Skeletal muscle satellite cell (primary cell): ENCODE data around the gene GRIN2A.

ENCODE experiments used
- H3K27me3 ChIP-seq: 2 replicates; pipeline ENCODE4 v1.7.0; 2013; ENCODE audit warnings: low read length; ENCODE audit not compliant: control insufficient read depth, insufficient read depth
- H3K36me3 ChIP-seq: 2 replicates; pipeline ENCODE4 v1.7.0; 2013; ENCODE audit warnings: mild to moderate bottlenecking, control low read depth, low read length; ENCODE audit not compliant: insufficient read depth
- H3K4me1 ChIP-seq: 2 replicates; pipeline ENCODE4 v1.7.0; 2013; ENCODE audit warnings: low read length; ENCODE audit not compliant: control insufficient read depth, insufficient read depth
- H3K4me2 ChIP-seq: 2 replicates; pipeline ENCODE4 v1.7.0; 2013; ENCODE audit warnings: mild to moderate bottlenecking, low read length
- H3K4me3 ChIP-seq: 2 replicates; pipeline ENCODE4 v1.7.0; 2013; ENCODE audit warnings: low read length
- H3K9ac ChIP-seq: 2 replicates; pipeline ENCODE4 v1.7.0; 2013; ENCODE audit warnings: mild to moderate bottlenecking, low read depth, low read length, moderate library complexity
- H3K9me3 ChIP-seq: replicated peaks from 2 replicates; pipeline ENCODE4 v1.7.0; 2013; ENCODE audit warnings: mild to moderate bottlenecking, control low read depth, low read length

Gene GRIN2A

GRCh38 chr16:10156099-10156498, 26.1 kb downstream of the GRIN2A start:
- no peak overlapping the region for H3K4me2 ChIP-seq
- H3K4me1 ChIP-seq = no peaks in the 10 kb centered on the region
- no peak overlapping the region for H3K9ac ChIP-seq
- H3K36me3 ChIP-seq = no peaks in the 10 kb centered on the region
- H3K4me3 ChIP-seq = no peak overlapping the region
- H3K27me3 ChIP-seq = no peaks in the 10 kb centered on the region
- H3K9me3 ChIP-seq = peaks cover 10% of the 10 kb centered on the region

GRCh38 chr16:10154389-10154788, 27.8 kb downstream of the GRIN2A start:
- peaks cover 10% of the 10 kb centered on the region for H3K9me3 ChIP-seq
- no peak overlapping the region for H3K9ac ChIP-seq
- no peaks in the 10 kb centered on the region for H3K4me1 ChIP-seq
- no peak overlapping the region for H3K4me2 ChIP-seq
- H3K4me3 ChIP-seq = no peak overlapping the region
- H3K27me3 ChIP-seq = no peaks in the 10 kb centered on the region
- no peaks in the 10 kb centered on the region for H3K36me3 ChIP-seq

- no peak overlapping the region for H3K4me3 ChIP-seq
- H3K27me3 ChIP-seq = no peaks in the 10 kb centered on the region
- no peaks in the 10 kb centered on the region for H3K36me3 ChIP-seq
- H3K9ac ChIP-seq = no peak overlapping the region
- no peak overlapping the region for H3K4me2 ChIP-seq
- peaks cover 6% of the 10 kb centered on the region for H3K9me3 ChIP-seq
- H3K4me1 ChIP-seq = no peaks in the 10 kb centered on the region
Observed at GRCh38 chr16:10153985-10154384, 28.2 kb downstream of the GRIN2A start.

GRCh38 chr16:10151718-10152117, 30.5 kb downstream of the GRIN2A start:
- no peak overlapping the region for H3K4me2 ChIP-seq
- no peaks in the 10 kb centered on the region for H3K36me3 ChIP-seq

GRCh38 chr16:10150906-10151305, 31.3 kb downstream of the GRIN2A start:
- no peak overlapping the region for H3K9ac ChIP-seq
- peaks cover 10% of the 10 kb centered on the region for H3K9me3 ChIP-seq
- no peak overlapping the region for H3K4me3 ChIP-seq
- no peaks in the 10 kb centered on the region for H3K27me3 ChIP-seq
- H3K4me2 ChIP-seq = no peak overlapping the region
- no peaks in the 10 kb centered on the region for H3K4me1 ChIP-seq
- H3K36me3 ChIP-seq = no peaks in the 10 kb centered on the region

More at GRCh38 chr16:10151718-10152117, 30.5 kb downstream of the GRIN2A start:
- Histone ChIP-seq H3K9ac (no peak overlapping the region), H3K4me3 (no peak overlapping the region), H3K9me3 (peaks cover 9% of the 10 kb centered on the region), H3K27me3 (no peaks in the 10 kb centered on the region), H3K4me1 (no peaks in the 10 kb centered on the region)

GRCh38 chr16:10145542-10146035, 36.6 kb downstream of the GRIN2A start:
- Histone ChIP-seq H3K9me3 (peaks cover 11% of the 10 kb centered on the region), H3K9ac (no peak overlapping the region), H3K36me3 (no peaks in the 10 kb centered on the region), H3K4me3 (no peak overlapping the region), H3K4me2 (no peak overlapping the region), H3K4me1 (no peaks in the 10 kb centered on the region), H3K27me3 (no peaks in the 10 kb centered on the region)

GRCh38 chr16:10141671-10142070, 40.6 kb downstream of the GRIN2A start:
- Histone ChIP-seq H3K4me2 (no peak overlapping the region), H3K9me3 (peaks cover 11% of the 10 kb centered on the region), H3K4me3 (no peak overlapping the region), H3K4me1 (no peaks in the 10 kb centered on the region), H3K27me3 (no peaks in the 10 kb centered on the region), H3K9ac (no peak overlapping the region), H3K36me3 (no peaks in the 10 kb centered on the region)

- no peak overlapping the region for H3K4me2 ChIP-seq
- H3K27me3 ChIP-seq = no peaks in the 10 kb centered on the region
- H3K9me3 ChIP-seq = peaks cover 9% of the 10 kb centered on the region
- H3K36me3 ChIP-seq = no peaks in the 10 kb centered on the region
- no peak overlapping the region for H3K4me3 ChIP-seq
- H3K9ac ChIP-seq = no peak overlapping the region
- no peaks in the 10 kb centered on the region for H3K4me1 ChIP-seq
Observed at GRCh38 chr16:10138881-10139280, 43.3 kb downstream of the GRIN2A start.

GRCh38 chr16:10137341-10137740, 44.9 kb downstream of the GRIN2A start:
- no peak overlapping the region for H3K4me2 ChIP-seq
- H3K27me3 ChIP-seq = no peaks in the 10 kb centered on the region
- H3K36me3 ChIP-seq = no peaks in the 10 kb centered on the region

GRCh38 chr16:10136916-10137315, 45.3 kb downstream of the GRIN2A start:
- H3K27me3 ChIP-seq = no peaks in the 10 kb centered on the region
- H3K4me2 ChIP-seq = no peak overlapping the region
- H3K36me3 ChIP-seq = no peaks in the 10 kb centered on the region
- H3K4me1 ChIP-seq = no peaks in the 10 kb centered on the region
- peaks cover 9% of the 10 kb centered on the region for H3K9me3 ChIP-seq
- H3K4me3 ChIP-seq = no peak overlapping the region
- no peak overlapping the region for H3K9ac ChIP-seq

More at GRCh38 chr16:10137341-10137740, 44.9 kb downstream of the GRIN2A start:
- Histone ChIP-seq H3K4me3 (no peak overlapping the region), H3K9me3 (peaks cover 9% of the 10 kb centered on the region), H3K4me1 (no peaks in the 10 kb centered on the region), H3K9ac (no peak overlapping the region)

GRCh38 chr16:10130538-10130937, 51.7 kb downstream of the GRIN2A start:
- no peak overlapping the region for H3K4me2 ChIP-seq
- H3K9me3 ChIP-seq = peaks cover 5% of the 10 kb centered on the region
- H3K4me1 ChIP-seq = no peaks in the 10 kb centered on the region
- H3K27me3 ChIP-seq = no peaks in the 10 kb centered on the region
- H3K9ac ChIP-seq = no peak overlapping the region
- H3K4me3 ChIP-seq = no peak overlapping the region
- H3K36me3 ChIP-seq = no peaks in the 10 kb centered on the region

GRCh38 chr16:10128397-10129258, 53.6 kb downstream of the GRIN2A start:
- Histone ChIP-seq H3K27me3 (no peaks in the 10 kb centered on the region), H3K36me3 (no peaks in the 10 kb centered on the region), H3K9me3 (peaks cover 5% of the 10 kb centered on the region), H3K4me1 (no peaks in the 10 kb centered on the region), H3K9ac (no peak overlapping the region), H3K4me3 (no peak overlapping the region), H3K4me2 (no peak overlapping the region)
